CD1c-positive myeloid dendritic cell (primary cell): ENCODE measurements around the gene SOST.

Experiments
- DNase-seq: peaks from one replicate; pipeline ENCODE4 v3.0.0-alpha.2; 2016; ENCODE audit errors: extremely low spot score

SOST gene

GRCh38 chr17:43774304-43775250, 16.0 kb upstream of the SOST start:
- no peak for DNase-seq

GRCh38 chr17:43772877-43773648, 14.5 kb upstream of the SOST start:
- DNase-seq: peak; percentile 77

GRCh38 chr17:43771463-43771862, 12.9 kb upstream of the SOST start:
- no peak for DNase-seq

GRCh38 chr17:43770957-43771356, 12.4 kb upstream of the SOST start:
- no peak for DNase-seq

GRCh38 chr17:43769859-43770258, 11.3 kb upstream of the SOST start:
- no peak for DNase-seq

- peak; percentile 57 for DNase-seq
Observed at GRCh38 chr17:43769426-43769825, 10.8 kb upstream of the SOST start.

- DNase-seq: no peak
Observed at GRCh38 chr17:43768943-43769342, 10.4 kb upstream of the SOST start.

GRCh38 chr17:43768382-43768781, 9.8 kb upstream of the SOST start:
- DNase-seq: peak; percentile 93

GRCh38 chr17:43767713-43768059, 9.1 kb upstream of the SOST start:
- DNase-seq: no peak

- DNase-seq: peak; percentile 25
Observed at GRCh38 chr17:43767053-43767712, 8.6 kb upstream of the SOST start.

- peak; percentile 51 for DNase-seq
Observed at GRCh38 chr17:43766413-43767052, 7.9 kb upstream of the SOST start.

GRCh38 chr17:43760254-43760852, 1.8 kb upstream of the SOST start:
- peak; percentile 92 for DNase-seq

GRCh38 chr17:43759836-43760235, 1.2 kb upstream of the SOST start:
- no peak for DNase-seq

- no peak for DNase-seq
Observed at GRCh38 chr17:43758086-43758485, 505 bp downstream of the SOST start.

- no peak for DNase-seq
Observed at GRCh38 chr17:43757171-43757660, 1.4 kb downstream of the SOST start.

- DNase-seq: no peak
Observed at GRCh38 chr17:43756201-43756600, 2.4 kb downstream of the SOST start.

- peak; percentile 39 for DNase-seq
Observed at GRCh38 chr17:43755389-43755875, 3.2 kb downstream of the SOST start.

GRCh38 chr17:43754947-43755346, 3.6 kb downstream of the SOST start:
- no peak for DNase-seq

GRCh38 chr17:43753493-43754129, 5.0 kb downstream of the SOST start:
- peak; percentile 46 for DNase-seq

- DNase-seq: no peak
Observed at GRCh38 chr17:43750153-43750552, 8.4 kb downstream of the SOST start.

- no peak for DNase-seq
Observed at GRCh38 chr17:43745541-43745940, 13.1 kb downstream of the SOST start.
